Osteoblast (primary cell): ENCODE results near the gene IFT25. TPM values are rescaled to one million over a fixed set of nuclear protein-coding genes. Genes with fewer than 3 reads are reported as not detected.
A peak's percentile ranks its signal among the peaks of the same experiment; 100 is the strongest.

Experiments
- DNase-seq: peaks from one replicate; pipeline ENCODE4 v3.0.0; 2011; ENCODE audit warnings: low spot score, mixed read lengths; ENCODE audit not compliant: insufficient read length; ENCODE audit errors: missing footprints
- H2AFZ ChIP-seq: 2 replicates; pipeline ENCODE4 v1.6.0; 2011; ENCODE audit warnings: mild to moderate bottlenecking, low read length
- H3K27ac ChIP-seq: 2 replicates; pipeline ENCODE4 v1.5.1; 2011; ENCODE audit warnings: mild to moderate bottlenecking, low read depth, low read length, moderate library complexity
- H3K27me3 ChIP-seq: 2 replicates; pipeline ENCODE4 v1.6.0; 2012; ENCODE audit warnings: mild to moderate bottlenecking, control low read depth, inconsistent platforms, low read length, moderate library complexity; ENCODE audit not compliant: insufficient read depth
- H3K36me3 ChIP-seq: 2 replicates; pipeline ENCODE4 v1.5.1; 2011; ENCODE audit warnings: mild to moderate bottlenecking, low read length, control low read depth, moderate library complexity; ENCODE audit not compliant: insufficient read depth
- H3K4me1 ChIP-seq: 2 replicates; pipeline ENCODE4 v1.5.1; 2011; ENCODE audit warnings: mild to moderate bottlenecking, low read length, control low read depth, moderate library complexity; ENCODE audit not compliant: insufficient read depth
- H3K4me2 ChIP-seq: 2 replicates; pipeline ENCODE4 v1.6.0; 2011; ENCODE audit warnings: mild to moderate bottlenecking, low read length; ENCODE audit not compliant: insufficient read depth
- H3K4me3 ChIP-seq: fragments of 200-600 bp; sonication (generic); 3 replicates; pipeline ENCODE4 v1.5.1; 2012; ENCODE audit warnings: mild to moderate bottlenecking, low read length, inconsistent platforms; ENCODE audit not compliant: insufficient read depth
- H3K79me2 ChIP-seq: 2 replicates; pipeline ENCODE4 v1.6.0; 2012; ENCODE audit warnings: mild to moderate bottlenecking, low read length, control low read depth, inconsistent platforms; ENCODE audit not compliant: insufficient read depth
- H3K9me3 ChIP-seq: 2 replicates; pipeline ENCODE4 v1.5.1; 2011; ENCODE audit warnings: low read depth, low read length, control low read depth
- H4K20me1 ChIP-seq: 2 replicates; pipeline ENCODE4 v1.6.0; 2012; ENCODE audit warnings: mild to moderate bottlenecking, low read length, control low read depth; ENCODE audit not compliant: insufficient read depth
- total RNA-seq: library from RNA; depleted of rRNA; stranded (reverse); fragments of >200 nt; gene quantifications from 2 replicates; pipeline ENCODE4 v1.2.3, GENCODE V29; 2012
- TF ChIP-seq, protein P1 (sequence below): IDR thresholded peaks from 2 replicates; pipeline ENCODE4 v1.5.1; 2011; ENCODE audit warnings: mild to moderate bottlenecking, low read depth, low read length, moderate library complexity; ENCODE audit errors: extremely low read depth

The IFT25 gene
- total RNA-seq, 1 donor: 21.7 TPM

DNA sequence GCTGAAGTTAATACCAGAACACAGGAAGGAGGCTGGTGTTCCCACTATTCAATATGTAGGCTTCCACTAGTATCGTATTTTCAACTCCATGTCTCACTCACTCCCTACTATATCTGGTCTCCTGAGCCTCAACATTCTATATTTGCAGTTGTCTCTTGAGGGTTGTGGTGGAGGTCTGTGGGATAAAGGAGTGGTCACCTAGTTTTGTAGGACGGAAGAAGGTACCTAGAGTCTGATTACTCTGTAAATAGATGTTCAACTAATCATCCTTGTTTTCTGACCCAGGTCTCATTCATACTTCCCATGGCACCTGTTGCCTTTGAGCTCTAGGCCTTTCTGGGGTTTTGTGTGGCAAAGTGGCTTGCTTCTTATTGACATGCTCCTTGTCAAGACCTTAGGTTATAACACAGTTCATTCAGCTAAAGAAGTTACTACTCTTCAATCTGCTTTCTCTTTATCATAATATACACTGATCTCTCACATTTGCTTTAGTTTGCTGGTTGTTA, 18.1 kb downstream of the IFT25 start:
- DNase-seq: no peak
- Histone ChIP-seq H2AFZ (no peak overlapping the region), H3K4me3 (no peak overlapping the region), H3K79me2 (no peaks in the 10 kb centered on the region), H3K36me3 (peaks cover 21% of the 10 kb centered on the region), H4K20me1 (no peaks in the 10 kb centered on the region), H3K4me1 (no peaks in the 10 kb centered on the region), H3K27me3 (no peaks in the 10 kb centered on the region), H3K9me3 (no peaks in the 10 kb centered on the region), H3K27ac (no peak overlapping the region), H3K4me2 (no peak overlapping the region)
- TF ChIP-seq, protein P1, sequence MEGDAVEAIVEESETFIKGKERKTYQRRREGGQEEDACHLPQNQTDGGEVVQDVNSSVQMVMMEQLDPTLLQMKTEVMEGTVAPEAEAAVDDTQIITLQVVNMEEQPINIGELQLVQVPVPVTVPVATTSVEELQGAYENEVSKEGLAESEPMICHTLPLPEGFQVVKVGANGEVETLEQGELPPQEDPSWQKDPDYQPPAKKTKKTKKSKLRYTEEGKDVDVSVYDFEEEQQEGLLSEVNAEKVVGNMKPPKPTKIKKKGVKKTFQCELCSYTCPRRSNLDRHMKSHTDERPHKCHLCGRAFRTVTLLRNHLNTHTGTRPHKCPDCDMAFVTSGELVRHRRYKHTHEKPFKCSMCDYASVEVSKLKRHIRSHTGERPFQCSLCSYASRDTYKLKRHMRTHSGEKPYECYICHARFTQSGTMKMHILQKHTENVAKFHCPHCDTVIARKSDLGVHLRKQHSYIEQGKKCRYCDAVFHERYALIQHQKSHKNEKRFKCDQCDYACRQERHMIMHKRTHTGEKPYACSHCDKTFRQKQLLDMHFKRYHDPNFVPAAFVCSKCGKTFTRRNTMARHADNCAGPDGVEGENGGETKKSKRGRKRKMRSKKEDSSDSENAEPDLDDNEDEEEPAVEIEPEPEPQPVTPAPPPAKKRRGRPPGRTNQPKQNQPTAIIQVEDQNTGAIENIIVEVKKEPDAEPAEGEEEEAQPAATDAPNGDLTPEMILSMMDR: no peak

GRCh38 chr1:53919675-53920066, 25.8 kb downstream of the IFT25 start:
- Histone ChIP-seq H4K20me1 (no peaks in the 10 kb centered on the region), H3K4me3 (no peak overlapping the region), H3K79me2 (no peaks in the 10 kb centered on the region), H3K4me2 (no peak overlapping the region), H3K36me3 (peaks cover 15% of the 10 kb centered on the region), H3K27ac (peak overlapping the region; percentile 1), H3K9me3 (no peaks in the 10 kb centered on the region), H3K27me3 (no peaks in the 10 kb centered on the region), H2AFZ (no peak overlapping the region), H3K4me1 (peaks cover 6% of the 10 kb centered on the region)
- DNase-seq: no peak
- TF ChIP-seq, protein P1: no peak

GRCh38 chr1:53918343-53918742, 27.2 kb downstream of the IFT25 start:
- Histone ChIP-seq H2AFZ (no peak overlapping the region), H3K4me3 (no peak overlapping the region), H4K20me1 (no peaks in the 10 kb centered on the region), H3K36me3 (peaks cover 14% of the 10 kb centered on the region), H3K4me1 (peaks cover 6% of the 10 kb centered on the region), H3K27ac (no peak overlapping the region), H3K79me2 (no peaks in the 10 kb centered on the region), H3K27me3 (no peaks in the 10 kb centered on the region), H3K9me3 (no peaks in the 10 kb centered on the region), H3K4me2 (no peak overlapping the region)
- no peak for DNase-seq
- TF ChIP-seq, protein P1: no peak

- Histone ChIP-seq H3K27ac (no peak overlapping the region), H2AFZ (no peak overlapping the region), H3K79me2 (no peaks in the 10 kb centered on the region), H3K4me3 (no peak overlapping the region), H3K4me2 (no peak overlapping the region), H3K27me3 (no peaks in the 10 kb centered on the region), H3K9me3 (no peaks in the 10 kb centered on the region), H3K4me1 (no peaks in the 10 kb centered on the region), H4K20me1 (no peaks in the 10 kb centered on the region), H3K36me3 (peaks cover 4% of the 10 kb centered on the region)
- TF ChIP-seq, protein P1: no peak
- no peak for DNase-seq
These were observed 32.0 kb downstream of the IFT25 start for GRCh38 chr1:53913352-53914033.
